GM12878 (cell line): ENCODE results near the gene PROSER2. TPM values are rescaled to one million over a fixed set of nuclear protein-coding genes. Genes with fewer than 3 reads are reported as not detected.

Experiments
- ATAC-seq: fragments of 200-7000 bp; cut with Tn5 transposase; 3 replicates; pipeline ENCODE4 v1.9.1; 2020; ENCODE audit warnings: mild to moderate bottlenecking, moderate library complexity
- BruUV-seq: library from RNA; stranded (reverse); fragments of 400-500 nt; replicated peaks from 2 replicates; lab custom pipeline; 2021; lab: Mats Ljungman, UMichigan
- CTCF ChIA-PET: fragments of 300-600 bp; sonication (Branson Sonifier 250); formaldehyde crosslinking; extraction: SDS; loops from one replicate; lab custom pipeline; 2021; ENCODE audit warnings: inconsistent platforms; lab: Yijun Ruan, JAX
- POLR2A ChIA-PET: fragments of 350-600 bp; formaldehyde crosslinking; extraction: SDS; loops from one replicate; lab custom pipeline; 2021; ENCODE audit warnings: inconsistent platforms; lab: Charles Lee
- RAD21 ChIA-PET: fragments of 300-600 bp; sonication (Branson Sonifier 250); formaldehyde crosslinking; loops from one replicate; lab custom pipeline; 2023; ENCODE audit warnings: antibody characterized with exemption; ENCODE audit not compliant: unreplicated experiment; lab: Charles Lee
- SMC1A ChIA-PET: fragments of 300-600 bp; sonication (Branson Sonifier 250); formaldehyde crosslinking; loops from one replicate; lab custom pipeline; 2023; ENCODE audit not compliant: unreplicated experiment, uncharacterized antibody; lab: Charles Lee
- DNase-seq: peaks from one replicate; pipeline ENCODE4 v3.0.0-alpha.2; 2011; ENCODE audit warnings: low read depth, low spot score
- FAIRE-seq: peaks from 3 replicates; lab custom pipeline; 2011; peaks lifted over from hg19 to GRCh38; lab: Jason Lieb, UNC
- H2AFZ ChIP-seq: 2 replicates; pipeline ENCODE4 v1.6.0; 2011; ENCODE audit warnings: low read depth, low read length, control low read depth; ENCODE audit not compliant: control insufficient read depth
- H3K27ac ChIP-seq: 2 replicates; pipeline ENCODE4 v1.5.1; 2011; ENCODE audit warnings: control low read depth; ENCODE audit not compliant: control insufficient read depth, insufficient read depth
- H3K27me3 ChIP-seq, 2 experiments: replicated peaks in 1 of 2; 2 replicates each; pipeline versions ENCODE4 v1.6.0 to v1.6.1; 2011; ENCODE audit warnings: low read length in 1 of 2; ENCODE audit not compliant: control insufficient read depth in 2 of 2, insufficient read depth in 2 of 2
- H3K36me3 ChIP-seq, 2 experiments: 2 replicates each; pipeline ENCODE4 v1.5.1; 2011; ENCODE audit warnings: low read length in 1 of 2; ENCODE audit not compliant: control insufficient read depth in 2 of 2, insufficient read depth in 2 of 2
- H3K4me1 ChIP-seq: 2 replicates; pipeline ENCODE4 v1.6.1; 2011; ENCODE audit warnings: mild to moderate bottlenecking, low read length, moderate library complexity, mixed read lengths; ENCODE audit not compliant: control insufficient read depth, insufficient read depth
- H3K4me2 ChIP-seq: 2 replicates; pipeline ENCODE4 v1.6.0; 2011; ENCODE audit warnings: control low read depth; ENCODE audit not compliant: control insufficient read depth, insufficient read depth
- H3K4me3 ChIP-seq: fragments of 200-600 bp; sonication (generic); 2 replicates; pipeline ENCODE4 v1.5.1; 2016
- H3K79me2 ChIP-seq: 2 replicates; pipeline ENCODE4 v1.6.0; 2011; ENCODE audit warnings: low read length; ENCODE audit not compliant: control insufficient read depth, insufficient read depth
- H3K9ac ChIP-seq: 2 replicates; pipeline ENCODE4 v1.8.0; 2011; ENCODE audit warnings: low read length, control low read depth, mixed read lengths; ENCODE audit not compliant: control insufficient read depth, insufficient read depth
- H3K9me3 ChIP-seq: replicated peaks from 3 replicates; pipeline ENCODE4 v1.5.1; 2011; ENCODE audit warnings: mild to moderate bottlenecking, low read length; ENCODE audit not compliant: control insufficient read depth, insufficient read depth
- H4K20me1 ChIP-seq: 2 replicates; pipeline ENCODE4 v1.6.0; 2011; ENCODE audit not compliant: control insufficient read depth, insufficient read depth
- CTCF ChIP-seq, 3 experiments: IDR thresholded peaks in 2 of 3; conservative IDR thresholded peaks in 1 of 3; 2 replicates each; pipeline ENCODE4 v1.5.1; 2011; ENCODE audit warnings: low read depth in 3 of 3, low read length in 3 of 3, mild to moderate bottlenecking in 3 of 3, control low read depth in 2 of 3, moderate library complexity in 2 of 3, inconsistent platforms in 1 of 3, mixed read lengths in 1 of 3; ENCODE audit not compliant: control insufficient read depth in 2 of 3, insufficient read depth in 1 of 3; ENCODE audit errors: extremely low read depth in 1 of 3
- MEF2A ChIP-seq: IDR thresholded peaks from 2 replicates; pipeline ENCODE4 v1.6.1; 2011; ENCODE audit warnings: low read depth, mild to moderate bottlenecking, low read length, moderate library complexity; ENCODE audit not compliant: insufficient read depth
- RB1 ChIP-seq: fragments of 450-650 bp; formaldehyde crosslinking; IDR thresholded peaks from 2 replicates; pipeline ENCODE4 v1.6.1; 2017; ENCODE audit warnings: mild to moderate bottlenecking, borderline replicate concordance
- RCOR1 ChIP-seq: conservative IDR thresholded peaks from 2 replicates; pipeline ENCODE4 v1.6.1; 2012; ENCODE audit warnings: low read depth, low read length, improper control_type of control experiment
- SMARCA5 ChIP-seq: fragments of 450-650 bp; IDR thresholded peaks from 2 replicates; pipeline ENCODE4 v1.6.1; 2017; ENCODE audit warnings: mild to moderate bottlenecking
- SUZ12 ChIP-seq: fragments of 200-600 bp; sonication (generic); IDR thresholded peaks from one replicate; pipeline ENCODE4 v1.6.1; 2018; ENCODE audit warnings: antibody characterized with exemption, mild to moderate bottlenecking; ENCODE audit not compliant: unreplicated experiment
- TCF3 ChIP-seq: IDR thresholded peaks from 2 replicates; pipeline ENCODE4 v1.6.1; 2012; ENCODE audit warnings: low read depth, mild to moderate bottlenecking, low read length, borderline replicate concordance; ENCODE audit not compliant: insufficient read depth
- WGBS: methylation state at CpG from one replicate; pipeline ENCODE4 v1.1.6; 2016; ENCODE audit warnings: low lambda C conversion rate; ENCODE audit not compliant: insufficient replicate concordance, insufficient coverage; ENCODE audit errors: missing lambda C conversion rate; 5-methylcytosine and 5-hydroxymethylcytosine counted together
- in situ Hi-C: fragments of 300-500 bp; cut with MboI; formaldehyde crosslinking; loops from 9 replicates; pipeline ENCODE4 v1.14.3; 2018; ENCODE audit warnings: mixed read lengths
- intact Hi-C: fragments of 100-400 bp; cut with micrococcal nuclease; formaldehyde crosslinking; loops from one replicate; pipeline ENCODE4 v1.14.2; 2022; ENCODE audit not compliant: unreplicated experiment
- polyA plus RNA-seq, 11 experiments: library from polyadenylated mRNA; depleted of rRNA in 4 of 11; unstranded in 6 of 11; stranded (reverse) in 5 of 11; fragments of >200 nt; fragmentation: Nextera tagmentation in 4 of 11; fragmentation: Illumina TruSeq in 1 of 11; extraction: Ambion mirVana in 4 of 11; extraction: Trizol in 1 of 11; gene quantifications; 1 replicate in 1 of 11; 2 replicates in 10 of 11; pipeline versions ENCODE4 v1.2.1 to v1.2.3, GENCODE V29; 2011 to 2016; ENCODE audit warnings: inconsistent platforms in 2 of 11, missing spikeins in 2 of 11, low read depth in 1 of 11
- total RNA-seq, 4 experiments: library from RNA; depleted of rRNA in 3 of 4; stranded (reverse); fragments of >200 nt in 3 of 4; fragmentation: Illumina TruSeq in 1 of 4; extraction: Trizol in 1 of 4; gene quantifications; 2 replicates each; pipeline versions ENCODE4 v1.2.1 to v1.2.3, GENCODE V29; 2013 to 2021
- TF ChIP-seq, protein P1 (sequence below): IDR thresholded peaks from 2 replicates; pipeline ENCODE4 v1.6.1; 2012; ENCODE audit warnings: low read depth, low read length, improper control_type of control experiment

The PROSER2 gene
- total and polyA plus RNA-seq, 10 of the 15 experiments (the other 5 are each of a cell fraction or from before 2014, with no cell fraction given) = 0.04 to 0.25 (median 0.07) TPM; not detected in 6

DNA sequence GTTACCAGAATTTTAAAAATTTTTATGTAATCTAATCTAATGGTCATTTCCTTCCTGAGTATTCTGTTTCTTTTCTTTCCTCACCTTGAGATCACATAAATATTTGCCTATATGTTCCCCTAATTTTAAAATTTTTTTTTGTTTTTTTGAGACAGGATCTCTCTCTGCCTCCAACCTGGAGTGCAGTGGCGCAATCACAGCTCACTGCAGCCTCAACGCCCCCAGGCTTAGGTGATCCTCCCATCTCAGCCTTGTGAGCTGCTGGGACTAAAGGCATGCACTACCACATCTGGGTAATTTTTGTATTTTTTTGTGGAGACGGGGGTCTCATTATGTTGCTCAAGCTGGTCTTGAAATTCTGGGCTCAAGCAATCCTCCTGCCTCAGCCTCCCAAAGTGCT, 4.1 kb upstream of the PROSER2 start:
- DNase-seq (no peak), ATAC-seq (no peak), FAIRE-seq (no peak)
- Histone ChIP-seq H3K9ac (no peak overlapping the region), H2AFZ (no peak overlapping the region), H3K36me3 (no peaks in the 10 kb centered on the region), H3K9me3 (no peaks in the 10 kb centered on the region), H4K20me1 (no peaks in the 10 kb centered on the region), H3K27ac (no peak overlapping the region), H3K27me3 (peaks cover 0 to 4% of the 10 kb centered on the region in 2 experiments; a peak in 2 of 4 replicates), H3K4me1 (no peaks in the 10 kb centered on the region), H3K79me2 (no peaks in the 10 kb centered on the region), H3K4me3 (no peak overlapping the region), H3K4me2 (no peak overlapping the region)
- CTCF ChIA-PET = interaction anchor here (0.9 to 2.3 kb wide), 18 partner anchors 9 to 314 kb away, joined by 3 to 15 read pairs (median 6); no protein-coding TSS in a partner anchor
- 65% methylated on average over 3 of the region's 3 CpGs for WGBS
- RAD21 ChIA-PET = no interaction called here
- in situ Hi-C loops (no loop called here), intact Hi-C loops (loop anchor here (1.0 kb wide), 1 partner anchor 167 kb away; no protein-coding TSS in a partner anchor)
- no TSS peak for BruUV-seq
- SMC1A ChIA-PET = interaction anchor here (1.0 to 2.0 kb wide), 2 partner anchors 36 to 304 kb away, joined by 5 to 6 read pairs; no protein-coding TSS in a partner anchor
- TF ChIP-seq MEF2A (no peak), RB1 (no peak), SMARCA5 (no peak), SUZ12 (no peak), TCF3 (no peak), CTCF (IDR thresholded peaks at IDR 0.05 in 2 of 3, conservative IDR thresholded peaks at IDR 0.05 in 1 of 3; ENCODE audit: control insufficient read depth in 2 of 3, extremely low read depth in 1 of 3, insufficient read depth in 1 of 3, low read depth in 3 of 3, low read length in 3 of 3) (no peak), RCOR1 (no peak)
- TF ChIP-seq, protein P1, sequence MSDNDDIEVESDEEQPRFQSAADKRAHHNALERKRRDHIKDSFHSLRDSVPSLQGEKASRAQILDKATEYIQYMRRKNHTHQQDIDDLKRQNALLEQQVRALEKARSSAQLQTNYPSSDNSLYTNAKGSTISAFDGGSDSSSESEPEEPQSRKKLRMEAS = no peak
- POLR2A ChIA-PET = no interaction called here
